Amniotic epithelial cell (primary cell): ENCODE results near the gene ARHGEF16.

Experiments
- DNase-seq: peaks from one replicate; pipeline ENCODE4 v3.0.0-alpha.2; 2010; ENCODE audit warnings: low read depth

Gene ARHGEF16

GRCh38 chr1:3422638-3423037, 31.8 kb upstream of the ARHGEF16 start:
- DNase-seq: no peak

GRCh38 chr1:3423245-3423829, 31.1 kb upstream of the ARHGEF16 start:
- DNase-seq: no peak

- no peak for DNase-seq
These were observed 30.4 kb upstream of the ARHGEF16 start for GRCh38 chr1:3423896-3424611.

GRCh38 chr1:3425486-3426215, 28.8 kb upstream of the ARHGEF16 start:
- DNase-seq: no peak

- DNase-seq: no peak
These were observed 27.4 kb upstream of the ARHGEF16 start for GRCh38 chr1:3426956-3427535.

- DNase-seq: no peak
These were observed 26.5 kb upstream of the ARHGEF16 start for GRCh38 chr1:3427711-3428704.

- no peak for DNase-seq
These were observed 25.6 kb upstream of the ARHGEF16 start for GRCh38 chr1:3428899-3429298.

- DNase-seq: no peak
These were observed 25.1 kb upstream of the ARHGEF16 start for GRCh38 chr1:3429320-3429719.

- no peak for DNase-seq
These were observed 24.7 kb upstream of the ARHGEF16 start for GRCh38 chr1:3429766-3430165.

- DNase-seq: no peak
These were observed 24.1 kb upstream of the ARHGEF16 start for GRCh38 chr1:3430406-3430805.

- DNase-seq: no peak
These were observed 23.6 kb upstream of the ARHGEF16 start for GRCh38 chr1:3430820-3431219.

- DNase-seq: no peak
These were observed 23.2 kb upstream of the ARHGEF16 start for GRCh38 chr1:3431266-3431665.

GRCh38 chr1:3431686-3432085, 22.8 kb upstream of the ARHGEF16 start:
- DNase-seq: no peak

- DNase-seq: no peak
These were observed 22.2 kb upstream of the ARHGEF16 start for GRCh38 chr1:3432306-3432705.

- no peak for DNase-seq
These were observed 21.4 kb upstream of the ARHGEF16 start for GRCh38 chr1:3433076-3433475.

- no peak for DNase-seq
These were observed 20.7 kb upstream of the ARHGEF16 start for GRCh38 chr1:3433596-3434320.

GRCh38 chr1:3434406-3435110, 19.9 kb upstream of the ARHGEF16 start:
- DNase-seq: no peak

GRCh38 chr1:3435666-3436065, 18.8 kb upstream of the ARHGEF16 start:
- DNase-seq: no peak

- DNase-seq: no peak
These were observed 18.0 kb upstream of the ARHGEF16 start for GRCh38 chr1:3436451-3436850.

GRCh38 chr1:3436901-3437300, 17.6 kb upstream of the ARHGEF16 start:
- DNase-seq: no peak
